HL-60 (cell line): Measurements from ENCODE around the gene CCDC146.

Experiments used
- DNase-seq, 2 experiments: peaks; one replicate each; pipeline ENCODE4 v3.0.0-alpha.2; 2010 to 2020; ENCODE audit warnings: low read depth in 1 of 2, low spot score in 1 of 2
- H3K27ac ChIP-seq: fragments of 250-450 bp; sonication (Bioruptor Pico); replicated peaks from 2 replicates; pipeline ENCODE4 v1.5.1; 2020; ENCODE audit warnings: mild to moderate bottlenecking, moderate library complexity
- H3K27me3 ChIP-seq: fragments of 250-450 bp; sonication (Bioruptor Pico); 2 replicates; pipeline ENCODE4 v1.5.1; 2021; ENCODE audit warnings: mild to moderate bottlenecking, moderate library complexity; ENCODE audit not compliant: insufficient read depth, poor library complexity, severe bottlenecking
- H3K4me3 ChIP-seq: replicated peaks from 2 replicates; pipeline ENCODE4 v1.5.1; 2011; ENCODE audit warnings: mild to moderate bottlenecking, control low read depth, low read length; ENCODE audit not compliant: insufficient read depth
- GABPA ChIP-seq: IDR thresholded peaks from 2 replicates; pipeline ENCODE4 v1.6.1; 2012; ENCODE audit warnings: low read depth
- POLR2AphosphoS5 ChIP-seq: IDR thresholded peaks from 2 replicates; pipeline ENCODE4 v1.6.1; 2012; ENCODE audit warnings: low read depth
- REST ChIP-seq: IDR thresholded peaks from 2 replicates; pipeline ENCODE4 v1.6.1; 2012; ENCODE audit warnings: low read depth; ENCODE audit not compliant: insufficient replicate concordance
- SPI1 ChIP-seq: IDR thresholded peaks from 2 replicates; pipeline ENCODE4 v1.6.1; 2012; ENCODE audit warnings: low read depth, mild to moderate bottlenecking, borderline replicate concordance
- TF ChIP-seq, protein P1 (sequence below): IDR thresholded peaks from one replicate; pipeline ENCODE4 v1.5.1; 2011; ENCODE audit warnings: low read length, control low read depth, inconsistent platforms; ENCODE audit not compliant: insufficient read depth

Gene CCDC146

GRCh38 chr7:77181734-77182133, 59.3 kb downstream of the CCDC146 start:
- TF ChIP-seq REST (no peak), POLR2AphosphoS5 (no peak), SPI1 (no peak), GABPA (no peak)
- TF ChIP-seq, protein P1, sequence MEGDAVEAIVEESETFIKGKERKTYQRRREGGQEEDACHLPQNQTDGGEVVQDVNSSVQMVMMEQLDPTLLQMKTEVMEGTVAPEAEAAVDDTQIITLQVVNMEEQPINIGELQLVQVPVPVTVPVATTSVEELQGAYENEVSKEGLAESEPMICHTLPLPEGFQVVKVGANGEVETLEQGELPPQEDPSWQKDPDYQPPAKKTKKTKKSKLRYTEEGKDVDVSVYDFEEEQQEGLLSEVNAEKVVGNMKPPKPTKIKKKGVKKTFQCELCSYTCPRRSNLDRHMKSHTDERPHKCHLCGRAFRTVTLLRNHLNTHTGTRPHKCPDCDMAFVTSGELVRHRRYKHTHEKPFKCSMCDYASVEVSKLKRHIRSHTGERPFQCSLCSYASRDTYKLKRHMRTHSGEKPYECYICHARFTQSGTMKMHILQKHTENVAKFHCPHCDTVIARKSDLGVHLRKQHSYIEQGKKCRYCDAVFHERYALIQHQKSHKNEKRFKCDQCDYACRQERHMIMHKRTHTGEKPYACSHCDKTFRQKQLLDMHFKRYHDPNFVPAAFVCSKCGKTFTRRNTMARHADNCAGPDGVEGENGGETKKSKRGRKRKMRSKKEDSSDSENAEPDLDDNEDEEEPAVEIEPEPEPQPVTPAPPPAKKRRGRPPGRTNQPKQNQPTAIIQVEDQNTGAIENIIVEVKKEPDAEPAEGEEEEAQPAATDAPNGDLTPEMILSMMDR: no peak
- Histone ChIP-seq H3K4me3 (no peak overlapping the region), H3K27ac (no peak overlapping the region), H3K27me3 (no peaks in the 10 kb centered on the region)
- no peak for DNase-seq

- Histone ChIP-seq H3K4me3 (no peak overlapping the region), H3K27ac (no peak overlapping the region), H3K27me3 (no peaks in the 10 kb centered on the region)
- no peak for TF ChIP-seq GABPA
- no peak for TF ChIP-seq REST
- no peak for TF ChIP-seq SPI1
- TF ChIP-seq, protein P1: no peak
- no peak for TF ChIP-seq POLR2AphosphoS5
- no peak for DNase-seq
These were observed 59.8 kb downstream of the CCDC146 start for GRCh38 chr7:77182261-77182660.

GRCh38 chr7:77184463-77184862, 62.0 kb downstream of the CCDC146 start:
- H3K27me3 ChIP-seq: no peaks in the 10 kb centered on the region
- H3K4me3 ChIP-seq: no peak overlapping the region
- H3K27ac ChIP-seq: no peak overlapping the region
- no peak for DNase-seq
- TF ChIP-seq REST: no peak
- TF ChIP-seq SPI1: no peak
- TF ChIP-seq POLR2AphosphoS5: no peak
- TF ChIP-seq, protein P1: no peak
- TF ChIP-seq GABPA: no peak
